ENCODE measurements around the gene RALGAPB. TPM values are rescaled to one million over a fixed set of nuclear protein-coding genes. Genes with fewer than 3 reads are reported as not detected.

The RALGAPB gene
- polyA plus RNA-seq, 1 of the 3 experiments (the other 2 are of a cell fraction): 10.8 TPM

- ChIA-PET POLR2A (no interaction called here), CTCF (interaction anchor here (1.7 kb wide), 1 partner anchor 53 kb away, joined by 4 read pairs; no protein-coding TSS in a partner anchor)
- H3K27me3 ChIP-seq (ENCODE audit: insufficient read depth): no peaks in the 10 kb centered on the region
- no peak overlapping the region for H3K4me3 ChIP-seq (ENCODE audit: low read depth in 2 of 2, low read length in 1 of 2)
- no peak overlapping the region for H3K4me2 ChIP-seq
- 54% methylated on average over 1 of the region's 1 CpG for WGBS (ENCODE audit: low lambda C conversion rate)
- DNase-seq: no peak
- H3K27ac ChIP-seq (ENCODE audit: low read depth in 2 of 2, low read length in 1 of 2): no peak overlapping the region
- H3K9me2 ChIP-seq: no peaks in the 10 kb centered on the region
- H3K79me2 ChIP-seq (ENCODE audit: insufficient read depth): peaks cover 6% of the 10 kb centered on the region; the same call in 1 of the 2 replicates
- peaks cover 59 to 71% of the 10 kb centered on the region in 2 experiments for H3K36me3 ChIP-seq (replicated peaks in 1 of 2; ENCODE audit: control insufficient read depth in 1 of 2, insufficient read depth in 2 of 2, low read length in 1 of 2)
- no peaks in the 10 kb centered on the region for H3K4me1 ChIP-seq (ENCODE audit: control insufficient read depth in 1 of 2, insufficient read depth in 2 of 2, low read depth in 1 of 2, low read length in 1 of 2)
- TF ChIP-seq RAD21 (IDR thresholded peaks at IDR 0.05; ENCODE audit: low read length) (no peak), TEAD4 (IDR thresholded peaks at IDR 0.05; ENCODE audit: borderline replicate concordance, insufficient read depth) (no peak), USF1 (IDR thresholded peaks at IDR 0.05; ENCODE audit: borderline replicate concordance, low read depth) (no peak), MXI1 (IDR thresholded peaks at IDR 0.05; ENCODE audit: low read depth, low read length) (no peak), NFIC (IDR thresholded peaks at IDR 0.05; ENCODE audit: borderline replicate concordance) (no peak), TAF1 (IDR thresholded peaks at IDR 0.05; ENCODE audit: borderline replicate concordance, low read depth, low read length) (no peak), SIN3A (IDR thresholded peaks at IDR 0.05; ENCODE audit: borderline replicate concordance, low read depth, low read length) (no peak), EP300 (IDR thresholded peaks at IDR 0.05; ENCODE audit: borderline replicate concordance in 1 of 2, low read depth in 1 of 2, low read length in 1 of 2) (no peak), FOXM1 (IDR thresholded peaks at IDR 0.05; ENCODE audit: low read depth) (no peak), TCF12 (IDR thresholded peaks at IDR 0.05) (no peak), USF2 (IDR thresholded peaks at IDR 0.05; ENCODE audit: borderline replicate concordance, low read depth, low read length) (no peak), JUND (IDR thresholded peaks at IDR 0.05) (no peak), SMC3 (IDR thresholded peaks at IDR 0.05; ENCODE audit: low read depth, low read length) (no peak), RXRA (IDR thresholded peaks at IDR 0.05; ENCODE audit: borderline replicate concordance, low read depth) (no peak), RFX5 (IDR thresholded peaks at IDR 0.05; ENCODE audit: low read length) (no peak)
- H3K9me3 ChIP-seq: no peaks in the 10 kb centered on the region
- no peaks in the 10 kb centered on the region for H3F3A ChIP-seq (replicated peaks; ENCODE audit: insufficient read depth)
- H2AFZ ChIP-seq (ENCODE audit: low read depth): no peak overlapping the region
- H4K20me1 ChIP-seq (ENCODE audit: insufficient read depth): no peaks in the 10 kb centered on the region
- H3K9ac ChIP-seq: no peak overlapping the region
Observed at GRCh38 chr20:38498909-38499308, 26.3 kb downstream of the RALGAPB start.

- POLR2A ChIA-PET: no interaction called here
- no peaks in the 10 kb centered on the region for H3F3A ChIP-seq (replicated peaks; ENCODE audit: insufficient read depth)
Observed at GRCh38 chr20:38499366-38499765, 26.7 kb downstream of the RALGAPB start.

More at GRCh38 chr20:38499366-38499765, 26.7 kb downstream of the RALGAPB start:
- Histone ChIP-seq H3K9me2 (no peaks in the 10 kb centered on the region), H3K4me1 (ENCODE audit: control insufficient read depth in 1 of 2, insufficient read depth in 2 of 2, low read depth in 1 of 2, low read length in 1 of 2) (no peaks in the 10 kb centered on the region), H3K4me3 (ENCODE audit: low read depth in 2 of 2, low read length in 1 of 2) (no peak overlapping the region), H3K27me3 (ENCODE audit: insufficient read depth) (no peaks in the 10 kb centered on the region), H3K36me3 (replicated peaks in 1 of 2; ENCODE audit: control insufficient read depth in 1 of 2, insufficient read depth in 2 of 2, low read length in 1 of 2) (peaks cover 60 to 71% of the 10 kb centered on the region in 2 experiments), H3K9ac (no peak overlapping the region), H3K4me2 (no peak overlapping the region), H2AFZ (ENCODE audit: low read depth) (no peak overlapping the region), H3K27ac (ENCODE audit: low read depth in 2 of 2, low read length in 1 of 2) (no peak overlapping the region), H4K20me1 (ENCODE audit: insufficient read depth) (no peaks in the 10 kb centered on the region), H3K9me3 (no peaks in the 10 kb centered on the region), H3K79me2 (ENCODE audit: insufficient read depth) (peaks cover 6% of the 10 kb centered on the region; the same call in 1 of the 2 replicates)
- TF ChIP-seq SMC3 (IDR thresholded peaks at IDR 0.05; ENCODE audit: low read depth, low read length) (no peak), ZBTB33 (IDR thresholded peaks at IDR 0.05; ENCODE audit: borderline replicate concordance, low read depth) (no peak), FOXM1 (IDR thresholded peaks at IDR 0.05; ENCODE audit: low read depth) (no peak), ELF1 (IDR thresholded peaks at IDR 0.05) (no peak), FOXJ3 (CRISPR knock-in tag; IDR thresholded peaks at IDR 0.05) (no peak), PBX3 (IDR thresholded peaks at IDR 0.05) (no peak)
- WGBS (ENCODE audit: low lambda C conversion rate): 82% methylated on average over 1 of the region's 1 CpG
- DNase-seq: no peak
- CTCF ChIA-PET: interaction anchor here (0.6 to 1.7 kb wide), 2 partner anchors 53 to 485 kb away, joined by 3 to 4 read pairs; no protein-coding TSS in a partner anchor

Data from SK-N-SH (cell line).